Activated CD8-positive, alpha-beta memory T cell treated with anti-CD3 and anti-CD28 coated beads for 48 hours (primary cell): ENCODE data around the gene PLK1.
"Not testable (repeated sequence)": the region's sequence is repeated elsewhere in the genome, so short reads cannot be mapped to it uniquely, and the experiment has no call there.

Experiments used
- DNase-seq, 3 experiments: peaks; one replicate each; pipeline ENCODE4 v3.0.0-alpha.2; 2020; ENCODE audit warnings: low read depth in 2 of 3, low spot score in 2 of 3

The PLK1 gene

DNA sequence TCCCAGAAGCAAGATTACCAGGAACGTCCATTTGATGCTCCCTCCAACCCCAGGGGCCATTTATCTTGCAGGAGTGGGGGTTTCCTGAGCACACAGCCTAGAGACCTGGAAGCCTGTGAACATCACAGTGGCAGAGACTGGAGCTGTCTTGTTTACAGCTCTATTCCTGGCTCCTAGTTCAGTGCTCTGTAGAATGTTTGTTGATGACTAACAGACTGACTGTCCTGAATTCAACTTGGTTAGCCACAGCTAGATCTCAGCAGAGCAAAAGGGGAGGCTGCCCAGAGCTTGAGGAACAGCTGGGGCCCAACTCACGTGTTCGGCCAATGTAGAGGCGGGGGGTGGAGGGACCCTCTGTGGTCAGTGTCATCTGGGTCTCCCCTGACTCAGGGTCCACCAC is 27.8 kb downstream of the PLK1 start:
- DNase-seq, result no peak

GRCh38 chr16:23709536-23709935 is 30.8 kb downstream of the PLK1 start:
- no peak for DNase-seq

- DNase-seq, result no peak
Observed at GRCh38 chr16:23710008-23710407, 31.3 kb downstream of the PLK1 start.

- no peak for DNase-seq
Observed at GRCh38 chr16:23710504-23710903, 31.8 kb downstream of the PLK1 start.

- DNase-seq, result no peak
Observed at GRCh38 chr16:23711785-23712184, 33.1 kb downstream of the PLK1 start.

- DNase-seq, result no peak
Observed at GRCh38 chr16:23712976-23713375, 34.3 kb downstream of the PLK1 start, which contains the start of gene ERN2. ERN2 (minus strand) TSS chr16:23713222; CDS start chr16:23713187, 35 bp downstream.

GRCh38 chr16:23716484-23716883 is 37.8 kb downstream of the PLK1 start:
- DNase-seq, result no peak

GRCh38 chr16:23722613-23723240 is 44.0 kb downstream of the PLK1 start:
- not testable (repeated sequence) for DNase-seq

DNA sequence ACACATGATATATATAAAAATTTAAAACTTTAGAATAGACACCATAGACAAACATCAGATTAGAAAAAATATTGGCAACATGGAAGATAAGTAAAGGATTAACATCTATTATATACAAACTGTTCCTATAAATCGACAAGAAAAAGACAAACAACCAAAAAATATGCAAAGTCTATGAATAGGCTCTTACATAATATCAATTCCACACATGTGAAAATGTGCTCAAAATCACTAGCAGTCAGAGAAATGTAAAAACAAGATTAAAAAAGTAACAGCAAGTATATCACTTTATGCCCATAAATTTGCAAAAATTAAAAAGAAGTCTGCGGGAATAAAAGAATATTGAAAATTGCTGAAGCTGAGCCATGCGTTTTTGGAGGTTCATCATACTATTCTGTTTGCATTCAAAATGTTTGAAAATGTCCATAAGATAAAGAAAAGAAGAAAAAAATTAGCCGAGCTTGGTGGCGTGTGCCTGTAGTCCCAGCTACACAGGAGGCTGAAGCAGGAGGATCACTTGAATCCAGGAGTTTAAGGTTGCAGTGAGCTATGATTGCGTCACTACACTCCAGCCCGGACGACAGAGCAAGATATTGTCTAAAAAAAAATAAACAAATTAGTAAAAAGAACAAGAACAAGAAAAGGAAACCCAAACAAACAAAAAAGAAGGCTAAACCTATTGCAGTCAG is 45.6 kb downstream of the PLK1 start:
- no peak for DNase-seq

DNA sequence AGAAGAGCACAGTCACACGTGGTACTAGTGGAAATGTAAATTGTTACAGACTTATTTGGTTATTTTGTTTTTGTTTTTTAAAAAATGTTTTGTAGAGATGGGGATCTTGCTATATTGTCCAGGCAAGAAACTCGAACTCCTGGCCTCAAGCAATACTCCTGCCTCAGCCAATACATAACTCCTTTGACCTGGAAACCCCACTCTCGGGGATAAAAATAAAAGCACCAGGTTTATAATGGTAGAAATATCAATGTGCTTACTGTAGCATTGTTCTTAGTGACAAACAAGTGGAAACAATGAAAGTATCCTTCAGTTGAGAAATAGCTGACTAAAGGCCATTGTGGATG is 46.1 kb downstream of the PLK1 start:
- no peak for DNase-seq

GRCh38 chr16:23726710-23727109 is 48.0 kb downstream of the PLK1 start:
- DNase-seq, result no peak

DNA sequence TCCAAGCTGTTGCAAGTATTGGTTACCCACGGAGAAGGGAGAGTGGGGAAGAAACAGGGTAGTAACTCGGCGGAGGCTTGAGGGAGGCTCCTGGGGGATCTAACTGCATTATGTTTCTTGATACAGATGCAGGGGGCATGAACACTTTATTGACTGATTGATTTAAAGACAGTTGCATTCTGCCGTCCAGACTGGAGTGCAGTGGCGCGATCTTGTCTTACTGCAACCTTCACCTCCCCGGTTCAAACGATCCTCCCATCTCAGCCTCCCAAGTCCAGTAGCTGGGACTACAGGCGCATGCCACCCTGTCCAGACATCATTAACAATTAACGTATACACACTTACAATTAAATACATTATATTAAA is 49.4 kb downstream of the PLK1 start:
- no peak for DNase-seq

DNA sequence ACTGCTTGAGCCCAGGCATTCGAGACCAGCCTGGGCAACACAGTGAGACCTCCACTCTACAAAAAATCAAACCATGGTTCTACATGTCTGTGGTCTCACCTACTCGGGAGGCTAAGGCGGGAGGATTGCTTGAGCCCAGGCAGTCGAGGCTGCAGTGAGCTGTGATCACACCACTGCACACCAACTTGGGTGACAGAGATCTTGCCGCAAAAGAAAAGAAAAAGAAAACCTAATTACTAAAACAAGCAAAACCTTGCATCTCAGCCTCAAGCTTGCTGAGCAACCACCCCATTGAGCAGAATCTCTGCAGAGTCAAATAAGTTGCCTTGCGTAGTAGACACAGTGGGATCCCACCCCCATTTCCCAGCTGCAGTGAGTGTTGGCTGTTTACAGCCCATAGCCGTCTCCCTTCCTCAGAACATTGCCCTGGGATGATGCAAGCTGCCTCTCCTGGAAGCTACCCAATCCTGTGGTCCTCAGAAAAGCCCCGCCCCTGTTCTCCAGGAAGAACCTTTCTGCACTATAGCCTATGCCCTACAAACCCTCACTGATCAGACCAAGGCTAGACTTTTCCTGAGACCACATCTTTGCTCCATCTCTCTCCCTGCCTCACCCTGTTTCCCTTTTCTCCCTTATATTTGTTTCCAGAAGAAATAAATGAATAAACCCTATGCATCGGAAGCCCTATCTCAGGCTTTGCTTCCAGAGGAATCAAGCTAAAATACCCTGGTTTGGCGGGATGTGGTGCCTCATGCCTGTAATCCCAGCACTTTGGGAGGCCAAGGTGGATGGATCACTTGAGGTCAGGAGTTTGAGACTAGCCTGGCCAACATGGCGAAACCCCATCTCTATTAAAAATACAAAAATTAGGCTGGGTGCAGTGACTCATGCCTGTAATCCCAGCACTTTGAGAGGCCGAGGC is 51.1 kb downstream of the PLK1 start:
- DNase-seq, result no peak

DNA sequence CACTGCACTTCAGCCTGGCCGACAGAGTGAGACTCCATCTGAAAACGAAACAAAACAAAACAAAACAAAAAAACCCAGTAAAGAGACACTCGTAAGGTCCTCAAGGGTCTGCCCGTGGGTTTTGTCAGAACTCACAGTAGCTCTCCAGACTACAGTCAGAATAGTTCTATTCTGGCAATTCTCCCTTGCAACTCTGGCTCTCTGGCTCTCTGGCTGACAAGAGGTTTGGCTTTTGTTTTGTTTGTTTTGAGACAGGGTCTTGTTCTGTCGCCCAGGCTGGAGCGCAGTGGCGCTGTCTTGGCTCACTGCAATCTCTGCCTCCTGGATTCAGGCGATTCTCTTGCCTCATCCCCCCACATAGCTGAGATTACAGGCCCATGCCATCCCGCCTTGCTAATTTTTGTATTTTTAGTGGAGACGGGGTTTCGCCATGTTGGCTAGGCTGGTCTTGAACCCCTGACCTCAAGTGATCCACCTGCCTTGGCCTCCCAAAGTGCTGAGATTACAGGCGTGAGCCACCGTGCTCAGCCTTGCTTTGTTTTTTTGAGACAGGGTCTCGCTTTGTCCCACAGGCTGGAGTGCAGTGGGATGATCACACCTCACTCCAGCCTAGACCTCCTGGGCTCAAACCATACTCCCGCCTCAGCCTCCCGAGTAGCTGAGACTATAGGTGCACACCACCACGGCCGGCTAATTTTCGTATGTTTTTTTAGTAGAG is 55.6 kb downstream of the PLK1 start:
- DNase-seq, result no peak

GRCh38 chr16:23737423-23738028 is 58.8 kb downstream of the PLK1 start:
- not testable (repeated sequence) for DNase-seq

DNA sequence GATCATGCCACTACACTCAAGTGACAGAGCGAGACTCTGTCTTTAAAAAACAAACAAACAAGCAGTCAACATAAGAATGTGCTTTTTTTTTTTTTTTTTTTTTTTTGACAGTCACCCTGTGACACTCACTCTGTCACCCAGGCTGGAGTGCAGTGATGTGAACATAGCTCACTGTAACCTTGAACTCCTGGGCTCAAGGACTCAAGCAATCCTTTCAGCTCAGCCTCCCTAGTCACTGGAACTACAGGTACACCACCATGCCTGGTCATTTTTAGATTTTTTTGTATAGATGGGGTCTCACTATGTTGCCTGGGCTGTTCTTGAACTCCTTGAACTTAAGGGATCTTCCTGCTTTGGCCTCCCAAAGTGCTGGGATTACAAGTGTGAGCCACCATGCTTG is 60.8 kb downstream of the PLK1 start:
- DNase-seq, result no peak
